GM20000 (cell line): ENCODE data around the gene HSPG2.

Source experiments
- DNase-seq: peaks from one replicate; pipeline ENCODE4 v3.0.0; 2012; ENCODE audit warnings: low spot score
- TF ChIP-seq, protein P1 (sequence below): IDR thresholded peaks from 2 replicates; pipeline ENCODE4 v1.5.1; 2012; ENCODE audit warnings: mild to moderate bottlenecking, control low read depth; ENCODE audit errors: extremely low read depth, missing control alignments

HSPG2 gene

DNA sequence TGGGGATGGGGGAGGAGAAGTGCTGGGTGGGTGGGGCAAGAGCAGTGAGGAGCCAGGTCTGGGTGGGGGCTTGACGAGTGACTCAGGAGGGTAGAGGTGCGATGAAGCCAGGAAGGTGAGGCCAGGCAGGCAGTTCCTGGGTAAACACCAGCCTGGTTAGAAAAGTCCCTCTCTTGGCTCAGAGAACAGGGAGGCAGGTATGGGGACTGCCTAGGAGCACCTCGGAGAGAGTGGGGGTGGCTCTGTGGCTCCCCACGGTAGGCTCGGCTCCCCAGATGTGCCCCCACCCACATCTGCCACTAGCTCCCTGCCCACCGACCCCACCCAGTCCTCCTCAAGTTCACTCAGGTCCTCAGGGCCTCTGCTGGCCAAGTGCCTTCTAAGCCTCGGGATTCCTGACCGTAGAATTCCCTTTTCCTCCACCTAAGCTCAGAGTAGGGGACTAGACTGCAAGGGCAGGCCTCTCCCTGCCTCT is 1.2 kb downstream of the HSPG2 start:
- TF ChIP-seq, protein P1, sequence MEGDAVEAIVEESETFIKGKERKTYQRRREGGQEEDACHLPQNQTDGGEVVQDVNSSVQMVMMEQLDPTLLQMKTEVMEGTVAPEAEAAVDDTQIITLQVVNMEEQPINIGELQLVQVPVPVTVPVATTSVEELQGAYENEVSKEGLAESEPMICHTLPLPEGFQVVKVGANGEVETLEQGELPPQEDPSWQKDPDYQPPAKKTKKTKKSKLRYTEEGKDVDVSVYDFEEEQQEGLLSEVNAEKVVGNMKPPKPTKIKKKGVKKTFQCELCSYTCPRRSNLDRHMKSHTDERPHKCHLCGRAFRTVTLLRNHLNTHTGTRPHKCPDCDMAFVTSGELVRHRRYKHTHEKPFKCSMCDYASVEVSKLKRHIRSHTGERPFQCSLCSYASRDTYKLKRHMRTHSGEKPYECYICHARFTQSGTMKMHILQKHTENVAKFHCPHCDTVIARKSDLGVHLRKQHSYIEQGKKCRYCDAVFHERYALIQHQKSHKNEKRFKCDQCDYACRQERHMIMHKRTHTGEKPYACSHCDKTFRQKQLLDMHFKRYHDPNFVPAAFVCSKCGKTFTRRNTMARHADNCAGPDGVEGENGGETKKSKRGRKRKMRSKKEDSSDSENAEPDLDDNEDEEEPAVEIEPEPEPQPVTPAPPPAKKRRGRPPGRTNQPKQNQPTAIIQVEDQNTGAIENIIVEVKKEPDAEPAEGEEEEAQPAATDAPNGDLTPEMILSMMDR: no peak
- DNase-seq: no peak

DNA sequence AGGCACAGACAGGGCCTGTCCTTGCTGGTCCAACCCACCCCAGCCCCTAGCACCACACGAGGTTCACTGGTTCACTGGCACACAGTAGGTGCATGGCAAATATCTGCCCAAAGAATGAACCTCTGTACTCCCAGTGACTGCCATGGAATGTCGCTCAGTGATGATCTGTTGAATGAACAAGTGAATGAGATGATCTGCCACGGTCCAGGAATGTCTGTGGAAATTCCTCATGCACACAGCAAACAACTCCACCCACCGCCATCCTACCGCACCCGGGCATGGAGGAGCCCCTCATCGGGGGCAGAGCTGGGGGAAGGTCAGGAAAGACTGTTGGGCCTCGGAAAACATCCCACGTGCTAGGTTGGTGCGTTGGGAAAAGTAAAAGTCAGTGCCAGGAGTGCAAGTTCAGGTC is 1.7 kb downstream of the HSPG2 start:
- TF ChIP-seq, protein P1: no peak
- DNase-seq: no peak

DNA sequence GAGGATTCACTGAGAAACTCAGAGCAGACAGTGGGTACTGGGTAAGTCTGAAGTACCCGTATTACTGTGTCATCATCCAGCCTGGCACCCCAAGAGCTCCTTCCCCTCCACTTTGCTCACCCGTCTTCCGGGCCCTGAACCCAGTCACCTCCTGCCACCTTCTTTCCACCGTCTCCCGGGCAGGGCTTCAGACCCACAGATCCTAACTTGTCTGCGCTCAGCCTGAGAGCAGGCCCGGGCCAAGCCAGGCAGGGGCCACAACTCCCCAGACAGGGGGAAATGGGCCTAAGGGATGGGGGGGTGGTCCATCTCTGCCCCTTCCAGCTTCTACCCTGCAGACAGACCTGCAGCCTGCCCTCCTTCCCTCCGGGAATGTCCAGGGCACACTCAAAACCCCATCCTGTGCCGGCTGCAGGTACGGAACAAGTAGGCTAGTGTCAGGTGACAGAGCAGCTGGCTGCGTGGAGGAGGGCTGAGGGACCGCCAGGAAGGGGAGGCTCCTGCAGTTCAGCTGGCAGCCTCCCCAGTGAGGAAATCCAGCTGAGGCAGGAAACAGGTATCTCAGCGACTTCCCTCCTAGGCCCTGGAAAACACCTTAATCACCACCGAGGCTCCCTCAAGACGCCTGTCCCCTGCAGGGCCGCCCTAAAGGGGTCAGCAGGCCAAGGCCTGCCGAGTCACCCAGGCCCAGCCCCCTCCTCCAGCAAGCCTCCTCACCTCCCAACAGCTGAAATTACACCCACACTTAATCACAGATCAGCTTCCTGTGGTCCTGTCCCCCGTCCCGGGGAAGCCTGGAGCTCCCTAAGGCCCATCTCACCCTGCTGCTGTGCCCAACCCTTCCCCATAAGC is 3.5 kb downstream of the HSPG2 start:
- TF ChIP-seq, protein P1: no peak
- no peak for DNase-seq

GRCh38 chr1:21932127-21932526 is 5.0 kb downstream of the HSPG2 start:
- TF ChIP-seq, protein P1: no peak
- no peak for DNase-seq

DNA sequence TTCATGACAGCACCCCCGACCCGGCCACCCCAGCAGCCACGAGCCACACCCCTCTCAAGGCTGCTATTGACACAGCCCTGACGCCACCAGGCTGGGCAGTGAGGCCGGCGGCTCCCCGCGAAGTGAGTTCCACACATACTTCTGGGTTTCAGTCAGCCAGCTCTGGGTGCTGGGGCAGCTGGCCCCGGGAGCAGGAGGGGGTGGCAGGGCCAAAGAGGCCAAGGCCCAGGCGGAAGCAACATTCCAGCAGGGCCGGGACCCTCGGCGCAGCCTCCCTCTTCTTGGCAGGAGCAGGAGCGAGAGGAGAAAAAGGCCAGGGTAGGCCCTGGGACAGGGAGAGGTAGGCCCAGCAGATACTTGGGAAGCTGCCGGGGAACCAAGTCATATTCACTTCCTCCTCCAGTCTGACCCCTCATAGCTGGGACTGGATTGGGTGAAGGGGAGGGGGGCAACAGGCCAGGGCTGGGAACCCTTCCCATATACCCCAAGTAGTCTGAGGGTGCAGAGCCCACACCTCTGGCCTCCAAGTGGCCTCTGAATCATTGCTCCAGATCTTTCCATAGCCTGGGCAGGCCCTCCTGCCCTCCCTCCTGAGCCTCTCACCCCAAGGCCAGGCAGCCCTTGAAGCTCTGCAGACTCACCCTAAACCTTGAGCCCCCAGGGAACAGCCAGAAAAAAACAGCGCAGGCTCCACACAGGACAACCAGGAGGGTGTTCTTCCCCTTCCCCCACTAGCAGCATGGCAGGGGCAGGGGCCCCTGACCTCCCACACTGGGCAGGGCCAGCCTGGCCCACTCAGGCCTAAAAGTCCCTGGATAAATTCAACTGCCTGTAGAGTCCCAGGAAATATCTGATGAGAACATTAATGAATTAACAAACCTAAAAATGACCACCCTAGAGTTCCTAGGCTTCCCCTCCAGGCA is 5.7 kb downstream of the HSPG2 start:
- TF ChIP-seq, protein P1: no peak

GRCh38 chr1:21930629-21931170 is 6.4 kb downstream of the HSPG2 start:
- TF ChIP-seq, protein P1: no peak
- DNase-seq: no peak

More for the DNA sequence above, 5.7 kb downstream of the HSPG2 start:
- DNase-seq: no peak
